Activated T-cell treated with anti-CD3 and anti-CD28 coated beads, Interleukin-2, amount 50 U/mL, for 72 hours (primary cell): ENCODE data around the gene ITFG1. TPM values are rescaled to one million over a fixed set of nuclear protein-coding genes. Genes with fewer than 3 reads are reported as not detected.
"Not testable (repeated sequence)": the region's sequence is repeated elsewhere in the genome, so short reads cannot be mapped to it uniquely, and the experiment has no call there.

Experiments
- ATAC-seq, 2 donors: fragments of 150-1000 bp; cut with Tn5 transposase; replicated peaks in 1 of 2; 2 replicates each; pipeline ENCODE4 v1.10.0; 2021; ENCODE audit warnings: moderate library complexity in 2 of 2, mild to moderate bottlenecking in 1 of 2
- DNase-seq, 2 donors: peaks; one replicate each; pipeline ENCODE4 v3.0.0; 2021 to 2022; ENCODE audit warnings: mixed read lengths in 1 of 2
- H3K27ac Mint-ChIP-seq: one replicate; pipeline ENCODE4 v1.8.0; 2022; ENCODE audit warnings: mild to moderate bottlenecking, moderate library complexity, mixed read lengths
- H3K27me3 Mint-ChIP-seq: one replicate; pipeline ENCODE4 v1.8.0; 2022; ENCODE audit warnings: low read depth, mixed read lengths
- H3K36me3 Mint-ChIP-seq, 2 donors: one replicate each; pipeline ENCODE4 v1.8.0; 2022; ENCODE audit warnings: mixed read lengths in 2 of 2, mild to moderate bottlenecking in 1 of 2; ENCODE audit not compliant: insufficient read depth in 2 of 2
- H3K4me1 Mint-ChIP-seq: one replicate; pipeline ENCODE4 v1.8.0; 2022; ENCODE audit warnings: low read depth, mixed read lengths
- H3K4me3 Mint-ChIP-seq, 2 donors: one replicate each; pipeline ENCODE4 v1.8.0; 2022; ENCODE audit warnings: mild to moderate bottlenecking in 2 of 2, mixed read lengths in 2 of 2, moderate library complexity in 2 of 2
- H3K9me3 Mint-ChIP-seq, 2 donors: one replicate each; pipeline ENCODE4 v1.8.0; 2022; ENCODE audit warnings: mixed read lengths in 2 of 2
- total RNA-seq, 2 donors: library from RNA; stranded (reverse); gene quantifications; one replicate each; pipeline ENCODE4 v1.2.3, GENCODE V29; 2022

Gene ITFG1
- total RNA-seq, 2 donors from 2014 or later, result 23.4 to 27.3 TPM

GRCh38 chr16:47468070-47468689, 7.3 kb upstream of the ITFG1 start:
- H3K9me3 Mint-ChIP-seq, H3K27ac Mint-ChIP-seq, H3K27me3 Mint-ChIP-seq, ATAC-seq, H3K4me3 Mint-ChIP-seq, DNase-seq, H3K36me3 Mint-ChIP-seq: not testable (repeated sequence)
- H3K4me1 Mint-ChIP-seq, result peaks cover 26% of the 10 kb centered on the region

- ATAC-seq, result no peak
- H3K27me3 Mint-ChIP-seq, result no peaks in the 10 kb centered on the region
- peaks cover 33% of the 10 kb centered on the region for H3K4me1 Mint-ChIP-seq
- H3K4me3 Mint-ChIP-seq, result no peak overlapping the region
- no peaks in the 10 kb centered on the region for H3K9me3 Mint-ChIP-seq
- no peak for DNase-seq
- H3K36me3 Mint-ChIP-seq, result no peaks in the 10 kb centered on the region
- H3K27ac Mint-ChIP-seq, result no peak overlapping the region
Observed at GRCh38 chr16:47467501-47467900, 6.6 kb upstream of the ITFG1 start.

GRCh38 chr16:47465919-47466630, 5.2 kb upstream of the ITFG1 start:
- Mint-ChIP-seq H3K4me3 (no peak overlapping the region), H3K36me3 (peaks cover 0 to 4% of the 10 kb centered on the region in 2 donors), H3K9me3 (no peaks in the 10 kb centered on the region), H3K27ac (no peak overlapping the region), H3K4me1 (peaks cover 41% of the 10 kb centered on the region), H3K27me3 (no peaks in the 10 kb centered on the region)
- ATAC-seq (no peak), DNase-seq (no peak)

- ATAC-seq, result no peak
- DNase-seq, result no peak
- H3K9me3 Mint-ChIP-seq, result no peaks in the 10 kb centered on the region
- no peaks in the 10 kb centered on the region for H3K27me3 Mint-ChIP-seq
- no peak overlapping the region for H3K27ac Mint-ChIP-seq
- peaks cover 54% of the 10 kb centered on the region for H3K4me1 Mint-ChIP-seq
- H3K4me3 Mint-ChIP-seq, result peak overlapping the region in 1 of 2 donors; percentile 10
- peaks cover 5 to 10% of the 10 kb centered on the region in 2 donors for H3K36me3 Mint-ChIP-seq
Observed at GRCh38 chr16:47463771-47464624, 3.1 kb upstream of the ITFG1 start.

GRCh38 chr16:47461598-47462266, 869 bp upstream of the ITFG1 start:
- DNase-seq (peak; percentile 2 to 11), ATAC-seq (peak; percentile 3 to 5)
- H3K4me3 Mint-ChIP-seq, result peak overlapping the region; percentile 91 to 95

GRCh38 chr16:47460359-47460710, 528 bp downstream of the ITFG1 start:
- Mint-ChIP-seq H3K36me3 (peaks cover 6 to 16% of the 10 kb centered on the region in 2 donors), H3K27me3 (no peaks in the 10 kb centered on the region), H3K9me3 (no peaks in the 10 kb centered on the region), H3K4me1 (peaks cover 56% of the 10 kb centered on the region), H3K27ac (peak overlapping the region; percentile 92), H3K4me3 (peak overlapping the region; percentile 91 to 95)
- no peak for DNase-seq
- no peak for ATAC-seq

More at GRCh38 chr16:47461598-47462266, 869 bp upstream of the ITFG1 start:
- peaks cover 5 to 13% of the 10 kb centered on the region in 2 donors for H3K36me3 Mint-ChIP-seq
- H3K4me1 Mint-ChIP-seq, result peaks cover 65% of the 10 kb centered on the region
- H3K27me3 Mint-ChIP-seq, result no peaks in the 10 kb centered on the region
- H3K27ac Mint-ChIP-seq, result peak overlapping the region; percentile 99
- H3K9me3 Mint-ChIP-seq, result no peaks in the 10 kb centered on the region

GRCh38 chr16:47459603-47460002, 1.3 kb downstream of the ITFG1 start:
- DNase-seq (no peak), ATAC-seq (no peak)
- Mint-ChIP-seq H3K9me3 (no peaks in the 10 kb centered on the region), H3K27me3 (no peaks in the 10 kb centered on the region), H3K27ac (peak overlapping the region; percentile 92), H3K4me3 (peak overlapping the region; percentile 91 to 95), H3K4me1 (peaks cover 49% of the 10 kb centered on the region), H3K36me3 (peaks cover 6 to 19% of the 10 kb centered on the region in 2 donors)

GRCh38 chr16:47458331-47458730, 2.5 kb downstream of the ITFG1 start:
- no peaks in the 10 kb centered on the region for H3K9me3 Mint-ChIP-seq
- no peaks in the 10 kb centered on the region for H3K27me3 Mint-ChIP-seq
- H3K4me3 Mint-ChIP-seq, result no peak overlapping the region
- H3K4me1 Mint-ChIP-seq, result peaks cover 40% of the 10 kb centered on the region
- peak overlapping the region; percentile 24 for H3K27ac Mint-ChIP-seq
- peaks cover 7 to 20% of the 10 kb centered on the region in 2 donors for H3K36me3 Mint-ChIP-seq
- DNase-seq (no peak), ATAC-seq (no peak)

GRCh38 chr16:47449788-47450187, 11.1 kb downstream of the ITFG1 start:
- Mint-ChIP-seq H3K4me1 (no peaks in the 10 kb centered on the region), H3K9me3 (no peaks in the 10 kb centered on the region)

GRCh38 chr16:47448830-47449575, 11.9 kb downstream of the ITFG1 start:
- no peak for DNase-seq
- H3K9me3 Mint-ChIP-seq, result no peaks in the 10 kb centered on the region
- H3K36me3 Mint-ChIP-seq, result peaks cover 1 to 14% of the 10 kb centered on the region in 2 donors
- no peaks in the 10 kb centered on the region for H3K4me1 Mint-ChIP-seq
- H3K27ac Mint-ChIP-seq, result no peak overlapping the region
- ATAC-seq, result no peak
- H3K4me3 Mint-ChIP-seq, result no peak overlapping the region
- H3K27me3 Mint-ChIP-seq, result no peaks in the 10 kb centered on the region

More at GRCh38 chr16:47449788-47450187, 11.1 kb downstream of the ITFG1 start:
- no peaks in the 10 kb centered on the region for H3K27me3 Mint-ChIP-seq
- ATAC-seq (no peak), DNase-seq (no peak)
- peaks cover 1 to 14% of the 10 kb centered on the region in 2 donors for H3K36me3 Mint-ChIP-seq
- H3K4me3 Mint-ChIP-seq, result no peak overlapping the region
- no peak overlapping the region for H3K27ac Mint-ChIP-seq

GRCh38 chr16:47446431-47446830, 14.4 kb downstream of the ITFG1 start:
- no peaks in the 10 kb centered on the region for H3K27me3 Mint-ChIP-seq
- DNase-seq (no peak), ATAC-seq (no peak)
- H3K27ac Mint-ChIP-seq, result no peak overlapping the region
- H3K4me3 Mint-ChIP-seq, result no peak overlapping the region
- H3K36me3 Mint-ChIP-seq, result peaks cover 6 to 12% of the 10 kb centered on the region in 2 donors
- H3K4me1 Mint-ChIP-seq, result no peaks in the 10 kb centered on the region
- H3K9me3 Mint-ChIP-seq, result peaks cover 0 to 3% of the 10 kb centered on the region in 2 donors

- not testable (repeated sequence) for DNase-seq, H3K9me3 Mint-ChIP-seq, H3K4me3 Mint-ChIP-seq, ATAC-seq, H3K27me3 Mint-ChIP-seq, H3K27ac Mint-ChIP-seq
- H3K36me3 Mint-ChIP-seq, result peaks cover 11 to 20% of the 10 kb centered on the region in 2 donors
- H3K4me1 Mint-ChIP-seq, result peaks cover 10% of the 10 kb centered on the region
Observed at GRCh38 chr16:47442884-47443283, 18.0 kb downstream of the ITFG1 start.
